Stomach (tissue), 9 donors: ENCODE measurements around the gene HTD2. TPM values are rescaled to one million over a fixed set of nuclear protein-coding genes. Genes with fewer than 3 reads are reported as not detected.
"Not testable (repeated sequence)": the region's sequence is repeated elsewhere in the genome, so short reads cannot be mapped to it uniquely, and the experiment has no call there.

ENCODE experiments used
- DNase-seq, 2 donors: peaks; one replicate each; pipeline versions ENCODE4 v3.0.0 to v3.0.0-alpha.2; 2013 to 2019
- H3K27ac ChIP-seq, 5 donors: fragments of 200-600 bp in 4 of 5; sonication (generic) in 4 of 5; one replicate each; pipeline ENCODE4 v1.5.1; 2013 to 2019; ENCODE audit warnings: mild to moderate bottlenecking in 1 of 5, moderate library complexity in 1 of 5
- H3K27me3 ChIP-seq, 3 donors: fragments of 200-600 bp; sonication (generic); one replicate each; pipeline ENCODE4 v1.5.1; 2017 to 2019; ENCODE audit warnings: mixed run types in 1 of 3
- H3K36me3 ChIP-seq, 4 donors: fragments of 200-600 bp; sonication (generic); 1 replicate in 3 of 4; 2 replicates in 1 of 4; pipeline ENCODE4 v1.5.1; 2016 to 2019
- H3K4me1 ChIP-seq, 4 donors: fragments of 200-600 bp; sonication (generic); one replicate each; pipeline ENCODE4 v1.5.1; 2016 to 2019
- H3K4me3 ChIP-seq, 4 donors: fragments of 200-600 bp; sonication (generic) in 3 of 4; one replicate each; pipeline ENCODE4 v1.5.1; 2016 to 2019; ENCODE audit warnings: mild to moderate bottlenecking in 1 of 4
- H3K9me3 ChIP-seq, 4 donors: fragments of 200-600 bp; sonication (generic); one replicate each; pipeline ENCODE4 v1.5.1; 2016 to 2019
- CTCF ChIP-seq, 7 experiments: fragments of 450-650 bp in 4 of 7; fragments of 200-600 bp in 3 of 7; sonication (generic) in 3 of 7; IDR thresholded peaks; one replicate each; pipeline ENCODE4 v1.5.1; 2016 to 2019; ENCODE audit warnings: antibody characterized with exemption in 7 of 7, control low read depth in 2 of 7, mild to moderate bottlenecking in 1 of 7
- EP300 ChIP-seq: sonication (generic); formaldehyde crosslinking; IDR thresholded peaks from one replicate; pipeline ENCODE4 v1.6.1; 2017; ENCODE audit warnings: antibody characterized with exemption
- POLR2A ChIP-seq, 4 donors: fragments of 450-650 bp; IDR thresholded peaks; one replicate each; pipeline ENCODE4 v1.6.1; 2016; ENCODE audit warnings: antibody characterized with exemption in 4 of 4, control low read depth in 2 of 4, mild to moderate bottlenecking in 1 of 4, moderate library complexity in 1 of 4
- POLR2AphosphoS5 ChIP-seq, 3 donors: sonication (generic); formaldehyde crosslinking; IDR thresholded peaks; one replicate each; pipeline ENCODE4 v1.6.1; 2016; ENCODE audit warnings: antibody characterized with exemption in 3 of 3
- WGBS, 5 donors: extraction: QIAGEN DNeasy Blood & Tissue Kit in 3 of 5; methylation state at CpG; one replicate each; pipeline versions ENCODE4 v1.1.5 to v1.1.7; 2013 to 2018; 5-methylcytosine and 5-hydroxymethylcytosine counted together
- intact Hi-C: fragments of 100-400 bp; cut with DNase I; formaldehyde crosslinking; loops from one replicate; pipeline ENCODE4 v1.15.1; 2023; ENCODE audit warnings: low total_unique reads
- polyA plus RNA-seq, 3 donors: library from polyadenylated mRNA; stranded (reverse); fragments of 200-250 nt; gene quantifications; one replicate each; pipeline ENCODE4 v1.2.3, GENCODE V29; 2013
- total RNA-seq, 5 donors: library from RNA; depleted of rRNA; stranded (reverse); fragments of >200 nt; gene quantifications; one replicate each; pipeline versions ENCODE4 v1.1.0 to v1.2.3, GENCODE V29; 2014 to 2016
- donor health status: healthy with polysubstance abuse.
- donor health status: Bipolar disorder and iron deficiency.
- donor health status: healthy.

HTD2 gene
- total and polyA plus RNA-seq, 8 donors = 3.1 to 57.6 (median 7.0) TPM; not detected in 2

- TF ChIP-seq EP300 (no peak), CTCF (IDR thresholded peaks at IDR 0.05) (no peak), POLR2AphosphoS5 (IDR thresholded peaks at IDR 0.05) (no peak), POLR2A (IDR thresholded peaks at IDR 0.05) (no peak)
- intact Hi-C loops = loop anchor here (10.0 kb wide), 1 partner anchor 159 kb away; the partner anchor contains the start of gene KCTD6
These were observed 29.3 kb downstream of the HTD2 start for GRCh38 chr3:58335652-58335947.

GRCh38 chr3:58336135-58336882 lies 30.0 kb downstream of the HTD2 start:
- Histone ChIP-seq H3K4me1 (peaks cover 10 to 59% (median 34%) of the 10 kb centered on the region in 4 donors), H3K27me3 (no peaks in the 10 kb centered on the region), H3K4me3 (no peak overlapping the region), H3K36me3 (peaks cover 0 to 14% (median 4%) of the 10 kb centered on the region in 4 donors), H3K27ac (peak overlapping the region in 3 of 5 donors; percentile 18 to 86 (median 85)), H3K9me3 (no peaks in the 10 kb centered on the region)
- DNase-seq = no peak
- WGBS, 5 donors = 96 to 97% (median 96%) methylated on average over 3 of the region's 3 CpGs
- TF ChIP-seq EP300 (no peak), CTCF (IDR thresholded peaks at IDR 0.05) (no peak), POLR2A (IDR thresholded peaks at IDR 0.05) (no peak), POLR2AphosphoS5 (IDR thresholded peaks at IDR 0.05) (no peak)
- intact Hi-C loops = loop anchor here (10.0 kb wide), 1 partner anchor 158 kb away; the partner anchor contains the start of gene KCTD6

More at GRCh38 chr3:58335652-58335947, 29.3 kb downstream of the HTD2 start:
- Histone ChIP-seq H3K36me3 (peaks cover 0 to 10% (median 3%) of the 10 kb centered on the region in 4 donors), H3K4me3 (no peak overlapping the region), H3K27me3 (no peaks in the 10 kb centered on the region), H3K4me1 (peaks cover 10 to 56% (median 32%) of the 10 kb centered on the region in 4 donors), H3K9me3 (no peaks in the 10 kb centered on the region), H3K27ac (peak overlapping the region; percentile 36 to 86 (median 85))
- 28 to 39% (median 33%) methylated on average over 1 of the region's 1 CpG for WGBS, 5 donors
- DNase-seq = no peak

GRCh38 chr3:58337190-58337589 lies 30.9 kb downstream of the HTD2 start:
- intact Hi-C loops = loop anchor here (10.0 kb wide), 1 partner anchor 158 kb away; the partner anchor contains the start of gene KCTD6
- DNase-seq = no peak
- peak overlapping the region in 1 of 5 donors; percentile 86 for H3K27ac ChIP-seq
- TF ChIP-seq CTCF (IDR thresholded peaks at IDR 0.05) (no peak), POLR2A (IDR thresholded peaks at IDR 0.05) (no peak), POLR2AphosphoS5 (IDR thresholded peaks at IDR 0.05) (no peak)
- no peaks in the 10 kb centered on the region for H3K27me3 ChIP-seq
- WGBS, 5 donors = 93 to 100% (median 100%) methylated on average over 1 of the region's 1 CpG
- H3K36me3 ChIP-seq = peaks cover 0 to 16% (median 5%) of the 10 kb centered on the region in 4 donors
- H3K4me3 ChIP-seq = no peak overlapping the region
- no peaks in the 10 kb centered on the region for H3K9me3 ChIP-seq
- H3K4me1 ChIP-seq = peaks cover 7 to 53% (median 33%) of the 10 kb centered on the region in 4 donors

- H3K4me3 ChIP-seq, H3K9me3 ChIP-seq, DNase-seq, H3K27me3 ChIP-seq, H3K27ac ChIP-seq: not testable (repeated sequence)
- 93 to 96% (median 95%) methylated on average over 12 of the region's 12 CpGs for WGBS, 5 donors
- TF ChIP-seq POLR2A (IDR thresholded peaks at IDR 0.05) = peak in 1 of 4 donors; percentile 12
- Histone ChIP-seq H3K36me3 (peaks cover 0 to 19% (median 11%) of the 10 kb centered on the region in 4 donors), H3K4me1 (peaks cover 4 to 53% (median 27%) of the 10 kb centered on the region in 4 donors)
- intact Hi-C loops = loop anchor here (10.0 kb wide), 1 partner anchor 156 kb away; the partner anchor contains the start of gene KCTD6
These were observed 32.8 kb downstream of the HTD2 start for GRCh38 chr3:58339146-58339545.
